Adrenal gland (tissue), 12 donors: ENCODE data around the gene TBKBP1. TPM values are rescaled to one million over a fixed set of nuclear protein-coding genes. Genes with fewer than 3 reads are reported as not detected.

ENCODE experiments used
- DNase-seq, 7 donors: peaks; one replicate each; pipeline ENCODE4 v3.0.0-alpha.2; 2019 to 2020
- H3K27ac ChIP-seq, 5 donors: fragments of 200-600 bp; sonication (generic) in 4 of 5; 1 replicate in 3 of 5; 2 replicates in 2 of 5; pipeline versions ENCODE4 v1.5.1 to v1.8.0; 2016 to 2020; ENCODE audit warnings: mild to moderate bottlenecking in 1 of 5
- H3K27me3 ChIP-seq: fragments of 200-600 bp; 2 replicates; pipeline ENCODE4 v1.8.0; 2021
- H3K36me3 ChIP-seq, 2 donors: fragments of 200-600 bp; replicated peaks in 1 of 2; 1 replicate in 1 of 2; 2 replicates in 1 of 2; pipeline versions ENCODE4 v1.5.1 to v1.8.0; 2018 to 2022
- H3K4me1 ChIP-seq, 2 donors: fragments of 200-600 bp; replicated peaks in 1 of 2; 1 replicate in 1 of 2; 2 replicates in 1 of 2; pipeline versions ENCODE4 v1.5.1 to v1.8.0; 2018 to 2021
- H3K4me3 ChIP-seq, 4 donors: fragments of 200-600 bp; sonication (generic) in 3 of 4; one replicate each; pipeline ENCODE4 v1.5.1; 2016 to 2018
- H3K9me3 ChIP-seq, 3 donors: fragments of 200-600 bp; sonication (generic) in 1 of 3; replicated peaks in 1 of 3; 1 replicate in 2 of 3; 2 replicates in 1 of 3; pipeline versions ENCODE4 v1.5.1 to v1.8.0; 2016 to 2021
- CTCF ChIP-seq, 6 experiments: fragments of 450-650 bp in 4 of 6; fragments of 200-600 bp in 2 of 6; sonication (generic) in 1 of 6; IDR thresholded peaks; 1 replicate in 5 of 6; 2 replicates in 1 of 6; pipeline versions ENCODE4 v1.5.1 to v1.8.0; 2016 to 2021; ENCODE audit warnings: antibody characterized with exemption in 6 of 6, mild to moderate bottlenecking in 2 of 6, moderate library complexity in 1 of 6
- POLR2A ChIP-seq, 2 donors: fragments of 450-650 bp; IDR thresholded peaks; one replicate each; pipeline ENCODE4 v1.6.1; 2017; ENCODE audit warnings: antibody characterized with exemption in 2 of 2, mild to moderate bottlenecking in 2 of 2, moderate library complexity in 1 of 2
- WGBS, 4 donors: extraction: QIAGEN DNeasy Blood & Tissue Kit in 2 of 4; methylation state at CpG; one replicate each; pipeline versions ENCODE4 v1.1.5 to v1.1.7; 2013 to 2017; 5-methylcytosine and 5-hydroxymethylcytosine counted together
- intact Hi-C, 2 donors: fragments of 100-400 bp; cut with DNase I; formaldehyde crosslinking; loops; one replicate each; pipeline versions ENCODE4 v1.14.1 to v1.15.0; 2022 to 2023
- polyA plus RNA-seq, 3 donors: library from polyadenylated mRNA; stranded (reverse); fragments of 200-250 nt in 2 of 3; fragments of 350-450 nt in 1 of 3; fragmentation: Illumina TruSeq in 1 of 3; extraction: RNeasy Lipid Tissue Mini Kit (QIAGEN cat#74804) in 1 of 3; gene quantifications; one replicate each; pipeline ENCODE4 v1.2.3, GENCODE V29; 2013 to 2014
- total RNA-seq, 9 donors: library from RNA; depleted of rRNA in 4 of 9; stranded (reverse); fragments of >200 nt in 4 of 9; fragments of 120-200 nt in 1 of 9; fragmentation: NEBNext Ultra II Directional in 1 of 9; extraction: Animal tissue kit (Norgen Biotek cat#: 25700) in 1 of 9; gene quantifications; one replicate each; pipeline versions ENCODE4 v1.1.0 to v1.2.4, GENCODE V29; 2013 to 2023
- donor health status: healthy with polysubstance abuse.
- donor health status: Bipolar disorder and iron deficiency.
- donor health status: DM: yes; HTN: yes; CAD: no.
- donor health status: DM: no; HTN: no; CAD: no.
- donor health status: DM: no; HTN: no; CAD: no.
- donor health status: DM: yes; HTN: yes; CAD: no.

TBKBP1 gene
- total and polyA plus RNA-seq, 12 donors, result 3.9 to 63.9 (median 11.5) TPM

GRCh38 chr17:47692895-47693730 is 848 bp upstream of the TBKBP1 start:
- WGBS, 4 donors, result 19 to 29% (median 26%) methylated on average over 8 to 10 of the region's 10 CpGs
- no peaks in the 10 kb centered on the region for H3K27me3 ChIP-seq
- H3K9me3 ChIP-seq, result no peaks in the 10 kb centered on the region
- H3K4me1 ChIP-seq, result peaks cover 7 to 18% of the 10 kb centered on the region in 2 donors
- peak overlapping the region in 2 of 5 donors; percentile 86 to 92 for H3K27ac ChIP-seq
- H3K36me3 ChIP-seq, result no peaks in the 10 kb centered on the region
- peak in 1 of 7 donors; percentile 25 for DNase-seq
- peak overlapping the region in 3 of 4 donors; percentile 37 to 95 (median 85) for H3K4me3 ChIP-seq
- TF ChIP-seq POLR2A (IDR thresholded peaks at IDR 0.05) (no peak), CTCF (IDR thresholded peaks at IDR 0.05) (no peak)
- intact Hi-C loops, result loop anchor here in 1 of 2 donors (10.0 kb wide), 1 partner anchor 92 kb away; no protein-coding TSS in a partner anchor

DNA sequence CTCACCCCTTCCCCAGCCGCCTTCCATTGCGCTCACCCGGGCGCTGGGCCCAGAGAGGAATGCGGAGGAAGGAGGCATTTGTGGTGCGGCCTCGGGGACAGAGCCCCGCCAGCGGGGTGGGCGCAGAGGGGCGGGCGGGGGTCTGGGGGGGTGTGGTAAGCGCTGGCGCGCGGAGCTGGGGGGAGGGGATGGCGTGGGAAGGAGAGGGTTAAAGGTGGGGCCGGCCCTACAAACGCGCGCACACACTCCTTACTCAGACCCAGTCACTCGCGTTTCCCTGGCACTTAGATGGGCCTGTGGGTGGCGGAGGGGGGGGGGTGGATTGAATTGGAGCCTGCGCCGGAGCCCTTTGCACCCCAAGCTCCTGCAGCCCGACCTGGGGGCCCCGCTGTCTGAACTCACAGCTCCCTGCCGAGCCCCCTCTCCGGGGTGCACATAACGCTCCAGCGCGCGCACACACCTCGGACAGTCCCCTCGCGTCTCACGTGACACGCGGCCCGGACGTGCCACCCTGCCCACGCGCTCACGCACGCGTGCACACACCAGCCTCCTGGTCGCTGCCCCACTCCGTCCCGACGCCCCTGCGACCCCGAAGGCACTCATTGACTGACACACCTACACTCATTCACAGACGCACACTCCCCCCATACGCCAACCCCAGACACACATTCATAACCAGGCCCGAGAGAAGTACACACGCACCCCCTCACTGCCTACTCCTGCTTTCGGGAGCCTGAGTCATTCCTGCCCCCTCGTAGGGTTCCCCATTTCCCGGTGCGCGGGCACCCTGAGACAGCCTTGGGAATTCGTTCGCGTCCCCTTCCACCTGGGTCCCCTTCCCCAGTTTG is 844 bp downstream of the TBKBP1 start:
- peak; percentile 65 to 81 (median 69) for DNase-seq
- WGBS, 4 donors, result 2 to 3% (median 2%) methylated on average over 43 to 65 of the region's 65 CpGs

GRCh38 chr17:47695429-47696376 is 1.7 kb downstream of the TBKBP1 start:
- H3K4me3 ChIP-seq, result peak overlapping the region in 2 of 4 donors; percentile 85 to 95

More for the DNA sequence above, 844 bp downstream of the TBKBP1 start:
- H3K9me3 ChIP-seq, result no peaks in the 10 kb centered on the region
- H3K4me3 ChIP-seq, result peak overlapping the region; percentile 9 to 95 (median 89)
- H3K27me3 ChIP-seq, result no peaks in the 10 kb centered on the region
- peaks cover 0 to 8% of the 10 kb centered on the region in 2 donors for H3K36me3 ChIP-seq
- intact Hi-C loops, result loop anchor here in 1 of 2 donors (10.0 kb wide), 1 partner anchor 90 kb away; no protein-coding TSS in a partner anchor
- H3K4me1 ChIP-seq, result peaks cover 4 to 16% of the 10 kb centered on the region in 2 donors
- no peak for TF ChIP-seq POLR2A (IDR thresholded peaks at IDR 0.05)
- no peak for TF ChIP-seq CTCF (IDR thresholded peaks at IDR 0.05)
- peak overlapping the region in 4 of 5 donors; percentile 79 to 92 (median 86) for H3K27ac ChIP-seq

More at GRCh38 chr17:47695429-47696376, 1.7 kb downstream of the TBKBP1 start:
- Histone ChIP-seq H3K36me3 (peaks cover 0 to 10% of the 10 kb centered on the region in 2 donors), H3K27ac (peak overlapping the region; percentile 4 to 92 (median 86)), H3K4me1 (peaks cover 4 to 16% of the 10 kb centered on the region in 2 donors), H3K27me3 (no peaks in the 10 kb centered on the region), H3K9me3 (no peaks in the 10 kb centered on the region)
- TF ChIP-seq POLR2A (IDR thresholded peaks at IDR 0.05) (no peak), CTCF (IDR thresholded peaks at IDR 0.05) (no peak)
- WGBS, 4 donors, result 60 to 71% (median 61%) methylated on average over 22 to 47 of the region's 47 CpGs
- DNase-seq, result peak; percentile 36 to 77 (median 61)
- intact Hi-C loops, result loop anchor here in 1 of 2 donors (10.0 kb wide), 1 partner anchor 89 kb away; no protein-coding TSS in a partner anchor
